ENCODE measurements around the gene HLA-F.

- TF ChIP-seq CTCF (IDR thresholded peaks at IDR 0.05) (no peak), POLR2A (IDR thresholded peaks at IDR 0.05) (no peak), EP300 (IDR thresholded peaks at IDR 0.05) (no peak)
Observed at GRCh38 chr6:29709188-29709587, 14.0 kb upstream of the HLA-F start.
